Neuron (in vitro differentiated cells): ENCODE data around the gene RXFP4.

ENCODE experiments used
- H2AFZ ChIP-seq: one replicate; pipeline ENCODE4 v1.6.1; 2013; ENCODE audit warnings: low read depth, mild to moderate bottlenecking, inconsistent platforms, low read length, moderate library complexity
- H3K27me3 ChIP-seq: one replicate; pipeline ENCODE4 v1.6.1; 2013; ENCODE audit warnings: low read length; ENCODE audit not compliant: insufficient read depth
- H3K36me3 ChIP-seq: one replicate; pipeline ENCODE4 v1.6.1; 2013; ENCODE audit warnings: low read length; ENCODE audit not compliant: insufficient read depth
- H3K4me1 ChIP-seq: one replicate; pipeline ENCODE4 v1.6.1; 2013; ENCODE audit warnings: low read length; ENCODE audit not compliant: insufficient read depth
- H3K4me3 ChIP-seq: 2 replicates; pipeline ENCODE4 v1.5.1; 2013; ENCODE audit warnings: mild to moderate bottlenecking, low read length, moderate library complexity
- H3K9me3 ChIP-seq: one replicate; pipeline ENCODE4 v1.6.1; 2013; ENCODE audit warnings: low read length

The RXFP4 gene

GRCh38 chr1:155969377-155969791, 27.9 kb downstream of the RXFP4 start:
- no peak overlapping the region for H2AFZ ChIP-seq
- peaks cover 45% of the 10 kb centered on the region for H3K4me1 ChIP-seq
- H3K9me3 ChIP-seq, result no peaks in the 10 kb centered on the region
- H3K27me3 ChIP-seq, result no peaks in the 10 kb centered on the region
- peaks cover 49% of the 10 kb centered on the region for H3K36me3 ChIP-seq
- no peak overlapping the region for H3K4me3 ChIP-seq

GRCh38 chr1:155970531-155971167, 29.2 kb downstream of the RXFP4 start:
- Histone ChIP-seq H3K27me3 (no peaks in the 10 kb centered on the region), H3K4me1 (peaks cover 57% of the 10 kb centered on the region), H3K36me3 (peaks cover 37% of the 10 kb centered on the region), H3K9me3 (no peaks in the 10 kb centered on the region), H2AFZ (no peak overlapping the region), H3K4me3 (no peak overlapping the region)

DNA sequence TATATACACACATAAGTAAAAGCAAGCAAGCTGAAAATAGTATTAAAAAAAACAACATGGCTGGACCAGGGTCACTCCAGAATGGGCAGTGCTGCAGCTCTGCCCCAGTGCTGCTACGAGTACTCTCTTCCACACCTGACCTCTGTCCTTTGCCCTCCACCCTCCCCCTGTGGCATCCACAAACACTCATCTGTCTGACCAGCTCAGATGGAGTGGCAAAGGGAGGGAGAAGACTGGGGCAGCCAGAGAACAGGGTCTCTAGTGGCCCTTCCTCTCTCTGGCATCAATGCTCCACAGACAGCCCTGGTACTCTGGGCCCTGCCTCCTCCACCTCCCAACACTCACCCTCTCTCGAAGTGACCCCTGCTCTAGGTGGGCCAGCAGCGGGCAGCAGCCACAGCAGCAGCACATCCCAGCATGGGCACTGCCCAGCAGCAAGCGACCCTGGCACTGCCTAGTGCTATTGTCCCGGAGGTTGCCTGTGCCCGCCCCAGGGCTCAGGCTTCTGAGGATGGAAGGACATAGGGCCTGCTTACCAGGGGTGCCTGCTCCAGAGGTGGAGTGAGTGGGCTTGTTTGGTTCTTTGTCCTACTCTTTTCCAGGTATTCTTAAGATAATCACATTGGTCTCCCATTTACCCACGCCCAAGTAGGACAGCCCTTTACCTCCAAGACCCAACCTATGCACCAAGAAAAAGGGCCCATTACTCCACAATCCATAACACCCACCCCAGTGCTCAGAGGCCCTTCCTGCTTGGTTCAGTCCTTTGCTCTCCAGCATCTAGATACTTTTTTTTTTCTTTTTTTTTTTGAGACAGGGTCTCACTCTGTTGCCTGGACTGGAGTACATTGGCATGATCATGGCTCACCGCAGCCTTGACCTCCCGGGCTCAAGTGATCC, 30.7 kb downstream of the RXFP4 start:
- peaks cover 22% of the 10 kb centered on the region for H3K36me3 ChIP-seq
- no peak overlapping the region for H2AFZ ChIP-seq
- no peak overlapping the region for H3K4me3 ChIP-seq
- no peaks in the 10 kb centered on the region for H3K27me3 ChIP-seq
- peaks cover 72% of the 10 kb centered on the region for H3K4me1 ChIP-seq
- no peaks in the 10 kb centered on the region for H3K9me3 ChIP-seq

DNA sequence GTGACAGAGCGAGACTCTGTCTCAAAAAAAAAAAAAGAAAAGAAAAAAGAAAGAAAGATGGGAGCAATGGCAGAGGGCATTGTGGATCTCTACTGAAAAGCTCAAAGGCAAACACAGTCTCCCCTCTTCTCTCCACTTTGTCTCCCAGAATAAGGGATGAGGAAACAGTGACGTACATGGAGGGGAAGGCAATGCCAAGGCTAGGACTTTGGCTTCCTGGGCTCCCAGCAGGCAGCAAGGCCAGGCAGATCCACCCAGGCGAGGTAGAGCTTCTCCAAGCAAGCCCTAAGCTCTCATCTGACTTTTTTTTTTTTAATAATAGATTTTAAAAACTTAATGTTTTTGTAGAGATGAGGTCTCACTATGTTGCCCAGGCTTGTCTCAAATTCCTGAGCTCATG, 32.3 kb downstream of the RXFP4 start:
- peaks cover 60% of the 10 kb centered on the region for H3K4me1 ChIP-seq
- H3K9me3 ChIP-seq, result no peaks in the 10 kb centered on the region
- H2AFZ ChIP-seq, result no peak overlapping the region
- no peak overlapping the region for H3K4me3 ChIP-seq
- no peaks in the 10 kb centered on the region for H3K27me3 ChIP-seq
- H3K36me3 ChIP-seq, result peaks cover 8% of the 10 kb centered on the region

GRCh38 chr1:155974208-155975115, 33.0 kb downstream of the RXFP4 start:
- H3K9me3 ChIP-seq, result no peaks in the 10 kb centered on the region
- no peaks in the 10 kb centered on the region for H3K27me3 ChIP-seq
- H3K4me1 ChIP-seq, result peaks cover 60% of the 10 kb centered on the region
- no peak overlapping the region for H2AFZ ChIP-seq
- H3K36me3 ChIP-seq, result peaks cover under 1% of the 10 kb centered on the region
- peak overlapping the region; percentile 76 for H3K4me3 ChIP-seq

- peaks cover 50% of the 10 kb centered on the region for H3K4me1 ChIP-seq
- peak overlapping the region; percentile 76 for H3K4me3 ChIP-seq
- no peaks in the 10 kb centered on the region for H3K36me3 ChIP-seq
- H3K27me3 ChIP-seq, result no peaks in the 10 kb centered on the region
- H3K9me3 ChIP-seq, result no peaks in the 10 kb centered on the region
- H2AFZ ChIP-seq, result no peak overlapping the region
These were observed 34.1 kb downstream of the RXFP4 start for GRCh38 chr1:155975375-155976061.

DNA sequence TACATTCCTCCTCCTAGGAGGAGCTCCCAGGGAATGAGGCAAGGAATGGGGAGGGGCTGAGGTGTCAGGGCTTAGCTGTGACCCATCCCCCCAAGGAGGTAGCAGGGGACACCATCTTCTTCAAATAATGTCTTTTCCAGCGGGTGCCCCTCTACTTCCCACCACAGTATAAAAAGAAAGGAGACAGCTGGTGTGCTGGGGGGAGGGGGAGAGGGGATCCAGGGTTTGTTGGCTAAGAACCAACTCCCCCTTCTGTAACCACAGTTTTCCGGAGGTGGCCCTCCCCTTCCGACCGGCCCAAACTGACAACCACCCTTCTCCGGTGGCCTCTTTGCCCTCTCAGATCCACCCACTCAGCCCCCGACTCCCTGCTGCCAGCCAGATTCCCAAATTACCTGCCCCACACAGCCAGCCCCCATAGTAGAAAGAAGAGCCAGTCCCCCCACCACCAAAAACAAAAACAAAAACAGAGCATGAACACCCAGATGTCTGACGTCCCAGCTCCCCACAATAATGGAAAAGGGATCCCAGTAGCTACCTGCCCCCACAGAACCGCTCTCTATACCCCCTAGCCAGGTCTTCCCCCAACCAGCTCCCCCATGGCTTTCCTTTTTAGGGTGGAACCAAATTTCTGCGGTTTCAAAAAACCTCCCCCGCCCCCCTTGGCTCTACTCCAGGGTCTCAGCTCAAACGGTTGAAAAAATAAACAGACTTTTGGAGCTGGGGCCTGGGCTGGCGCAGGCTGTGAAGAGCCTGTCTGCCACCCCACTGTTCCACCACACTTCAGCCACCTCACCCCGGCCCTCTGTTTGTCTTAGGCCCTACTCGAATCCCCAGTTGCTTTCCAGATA, 34.8 kb downstream of the RXFP4 start:
- Histone ChIP-seq H3K27me3 (no peaks in the 10 kb centered on the region), H3K4me3 (peak overlapping the region; percentile 76), H3K36me3 (no peaks in the 10 kb centered on the region), H3K4me1 (peaks cover 47% of the 10 kb centered on the region), H2AFZ (no peak overlapping the region), H3K9me3 (no peaks in the 10 kb centered on the region)

DNA sequence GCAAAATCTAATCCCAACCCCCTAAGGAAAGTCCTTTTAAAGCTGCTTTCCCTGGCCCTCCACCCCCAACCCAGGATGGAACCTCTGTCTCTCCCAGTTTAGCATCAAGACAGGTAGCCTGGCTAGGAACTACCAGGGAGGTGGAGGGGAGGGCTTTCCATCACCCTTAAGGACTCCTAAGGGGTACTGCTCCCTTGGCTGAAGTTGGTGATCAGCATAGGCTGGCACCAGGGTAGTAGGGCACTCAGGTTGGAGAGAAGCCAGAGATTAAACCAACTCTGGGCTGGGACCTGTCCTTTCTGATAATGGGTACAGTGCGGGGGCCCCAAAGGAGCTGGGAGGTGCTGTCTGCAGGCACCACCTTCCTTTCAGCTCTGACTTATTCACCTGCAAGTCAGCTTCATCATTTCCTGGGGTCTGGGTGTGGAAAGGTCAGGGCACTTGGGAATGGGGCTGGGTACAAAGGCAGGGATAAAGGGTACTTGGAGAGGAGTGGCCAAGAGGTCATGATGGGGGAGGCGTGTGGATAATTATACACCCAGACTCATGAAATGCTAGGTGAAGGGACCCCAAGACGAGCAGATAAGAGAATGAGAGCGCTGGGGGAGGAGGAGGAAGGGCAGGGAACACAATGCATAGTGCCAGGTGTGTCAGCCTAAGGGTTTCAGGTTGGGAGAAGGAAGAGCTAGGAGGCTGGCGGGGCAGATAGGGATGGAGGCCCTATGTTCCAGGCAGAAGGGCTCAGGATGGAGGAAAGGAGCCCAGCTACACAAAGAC, 35.7 kb downstream of the RXFP4 start:
- no peak overlapping the region for H2AFZ ChIP-seq
- peaks cover 44% of the 10 kb centered on the region for H3K4me1 ChIP-seq
- H3K27me3 ChIP-seq, result no peaks in the 10 kb centered on the region
- no peaks in the 10 kb centered on the region for H3K36me3 ChIP-seq
- no peaks in the 10 kb centered on the region for H3K9me3 ChIP-seq
- peak overlapping the region; percentile 76 for H3K4me3 ChIP-seq

- Histone ChIP-seq H3K9me3 (no peaks in the 10 kb centered on the region), H3K4me3 (peak overlapping the region; percentile 76), H2AFZ (peak overlapping the region; percentile 71), H3K4me1 (peaks cover 41% of the 10 kb centered on the region), H3K27me3 (no peaks in the 10 kb centered on the region), H3K36me3 (no peaks in the 10 kb centered on the region)
These were observed 36.4 kb downstream of the RXFP4 start for GRCh38 chr1:155977690-155978324.

- Histone ChIP-seq H3K27me3 (no peaks in the 10 kb centered on the region), H3K4me1 (peaks cover 41% of the 10 kb centered on the region), H2AFZ (peak within 1 kb of the TSS; percentile 71), H3K36me3 (no peaks in the 10 kb centered on the region), H3K4me3 (peak within 1 kb of the TSS; percentile 76), H3K9me3 (no peaks in the 10 kb centered on the region)
These were observed 37.0 kb downstream of the RXFP4 start, which contains the start of gene ARHGEF2 for GRCh38 chr1:155978325-155978972. TSS of gene ARHGEF2 (minus strand) at chr1:155978547. CDS start at chr1:155978427, 120 bp downstream.
